Kidney epithelial cell (primary cell): Measurements from ENCODE around the gene EPYC. TPM values are rescaled to one million over a fixed set of nuclear protein-coding genes. Genes with fewer than 3 reads are reported as not detected.
"Not testable (repeated sequence)": the region's sequence is repeated elsewhere in the genome, so short reads cannot be mapped to it uniquely, and the experiment has no call there.

Experiments
- DNase-seq: peaks from one replicate; pipeline ENCODE4 v3.0.0-alpha.2; 2010; ENCODE audit warnings: low read depth
- H3K27me3 ChIP-seq: 2 replicates; pipeline ENCODE4 v1.6.0; 2011; ENCODE audit warnings: low read length; ENCODE audit not compliant: control insufficient read depth, insufficient read depth
- H3K36me3 ChIP-seq: 2 replicates; pipeline ENCODE4 v1.5.1; 2011; ENCODE audit warnings: low read length; ENCODE audit not compliant: control insufficient read depth, insufficient read depth
- H3K4me3 ChIP-seq: 2 replicates; pipeline ENCODE4 v1.5.1; 2011; ENCODE audit warnings: low read depth, mild to moderate bottlenecking, control low read depth, low read length
- total RNA-seq: library from RNA; depleted of rRNA; stranded (reverse); fragments of >200 nt; gene quantifications from 2 replicates; pipeline ENCODE4 v1.2.3, GENCODE V29; 2015
- TF ChIP-seq, protein P1 (sequence below): IDR thresholded peaks from 2 replicates; pipeline ENCODE4 v1.5.1; 2011; ENCODE audit warnings: mild to moderate bottlenecking, moderate library complexity, low read length, control low read depth, inconsistent platforms; ENCODE audit not compliant: insufficient read depth, poor library complexity, severe bottlenecking

The EPYC gene
- total RNA-seq, 1 donor from 2014 or later, result not detected

DNA sequence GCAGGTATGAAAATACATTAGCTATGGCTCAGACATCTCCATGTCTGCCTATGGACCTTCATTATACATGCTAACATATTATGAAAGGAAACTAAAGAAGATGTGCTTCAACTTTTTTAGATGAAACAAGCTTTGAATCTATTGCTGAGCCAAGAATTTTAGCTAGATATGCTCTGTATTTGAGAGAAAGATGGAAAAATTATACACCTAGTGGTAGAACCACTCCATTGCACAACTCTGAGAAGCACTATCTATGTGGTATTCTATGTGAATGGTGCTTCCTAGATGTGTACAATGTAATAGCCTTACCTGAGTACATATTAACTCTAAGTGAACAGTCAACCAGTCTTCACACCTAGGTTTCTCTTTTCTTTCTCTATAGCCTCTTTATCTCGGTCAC is 17.3 kb downstream of the EPYC start:
- no peak for DNase-seq
- H3K4me3 ChIP-seq, result no peak overlapping the region
- H3K36me3 ChIP-seq, result no peaks in the 10 kb centered on the region
- TF ChIP-seq, protein P1, sequence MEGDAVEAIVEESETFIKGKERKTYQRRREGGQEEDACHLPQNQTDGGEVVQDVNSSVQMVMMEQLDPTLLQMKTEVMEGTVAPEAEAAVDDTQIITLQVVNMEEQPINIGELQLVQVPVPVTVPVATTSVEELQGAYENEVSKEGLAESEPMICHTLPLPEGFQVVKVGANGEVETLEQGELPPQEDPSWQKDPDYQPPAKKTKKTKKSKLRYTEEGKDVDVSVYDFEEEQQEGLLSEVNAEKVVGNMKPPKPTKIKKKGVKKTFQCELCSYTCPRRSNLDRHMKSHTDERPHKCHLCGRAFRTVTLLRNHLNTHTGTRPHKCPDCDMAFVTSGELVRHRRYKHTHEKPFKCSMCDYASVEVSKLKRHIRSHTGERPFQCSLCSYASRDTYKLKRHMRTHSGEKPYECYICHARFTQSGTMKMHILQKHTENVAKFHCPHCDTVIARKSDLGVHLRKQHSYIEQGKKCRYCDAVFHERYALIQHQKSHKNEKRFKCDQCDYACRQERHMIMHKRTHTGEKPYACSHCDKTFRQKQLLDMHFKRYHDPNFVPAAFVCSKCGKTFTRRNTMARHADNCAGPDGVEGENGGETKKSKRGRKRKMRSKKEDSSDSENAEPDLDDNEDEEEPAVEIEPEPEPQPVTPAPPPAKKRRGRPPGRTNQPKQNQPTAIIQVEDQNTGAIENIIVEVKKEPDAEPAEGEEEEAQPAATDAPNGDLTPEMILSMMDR, result no peak
- no peaks in the 10 kb centered on the region for H3K27me3 ChIP-seq

DNA sequence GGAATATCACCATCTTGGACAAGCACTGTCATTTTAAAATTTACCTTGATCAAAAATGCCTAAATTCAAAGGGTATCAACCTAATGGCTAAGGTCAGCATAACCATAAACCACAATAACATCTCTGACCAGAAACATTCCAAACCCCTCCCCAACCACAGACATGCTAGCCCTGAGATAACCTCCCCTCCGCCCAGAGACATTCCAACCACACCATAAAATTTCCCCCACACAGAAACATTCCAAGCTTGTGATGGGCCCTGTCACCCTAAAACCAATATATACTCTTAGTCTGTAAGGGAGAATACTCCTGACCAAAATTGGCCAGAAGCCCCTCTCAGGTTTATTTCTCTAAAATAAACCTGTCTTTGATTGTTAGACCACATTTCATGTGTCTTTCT is 17.7 kb downstream of the EPYC start:
- DNase-seq, result no peak
- Histone ChIP-seq H3K27me3 (no peaks in the 10 kb centered on the region), H3K4me3 (no peak overlapping the region), H3K36me3 (no peaks in the 10 kb centered on the region)
- TF ChIP-seq, protein P1, result no peak

- not testable (repeated sequence) for H3K36me3 ChIP-seq, DNase-seq, H3K4me3 ChIP-seq, H3K27me3 ChIP-seq
These were observed 19.4 kb downstream of the EPYC start for GRCh38 chr12:90985331-90985730.

DNA sequence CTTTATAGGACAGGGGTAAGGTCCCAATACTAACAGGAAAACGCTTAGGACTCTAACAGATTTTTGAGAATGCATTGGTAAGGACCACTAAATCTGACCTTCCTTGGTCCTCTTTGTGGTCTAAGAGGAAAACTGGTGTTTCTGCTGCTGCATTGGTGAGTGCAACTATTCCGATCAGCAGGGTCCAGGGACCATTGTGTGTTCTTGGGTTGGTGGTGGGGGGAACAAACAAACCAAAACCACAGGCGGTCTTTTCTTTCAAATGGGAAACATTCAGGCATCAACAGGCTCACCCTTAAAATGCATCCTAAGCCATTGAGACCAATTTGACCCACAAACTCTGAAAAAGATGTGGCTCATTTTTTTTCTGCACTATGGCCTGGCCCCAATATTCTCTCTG is 20.7 kb downstream of the EPYC start:
- TF ChIP-seq, protein P1, result no peak
- no peaks in the 10 kb centered on the region for H3K36me3 ChIP-seq
- no peaks in the 10 kb centered on the region for H3K27me3 ChIP-seq
- DNase-seq, result no peak
- H3K4me3 ChIP-seq, result no peak overlapping the region

GRCh38 chr12:90982170-90982569 is 22.6 kb downstream of the EPYC start:
- no peak overlapping the region for H3K4me3 ChIP-seq
- TF ChIP-seq, protein P1, result no peak
- no peaks in the 10 kb centered on the region for H3K27me3 ChIP-seq
- DNase-seq, result no peak
- no peaks in the 10 kb centered on the region for H3K36me3 ChIP-seq

DNA sequence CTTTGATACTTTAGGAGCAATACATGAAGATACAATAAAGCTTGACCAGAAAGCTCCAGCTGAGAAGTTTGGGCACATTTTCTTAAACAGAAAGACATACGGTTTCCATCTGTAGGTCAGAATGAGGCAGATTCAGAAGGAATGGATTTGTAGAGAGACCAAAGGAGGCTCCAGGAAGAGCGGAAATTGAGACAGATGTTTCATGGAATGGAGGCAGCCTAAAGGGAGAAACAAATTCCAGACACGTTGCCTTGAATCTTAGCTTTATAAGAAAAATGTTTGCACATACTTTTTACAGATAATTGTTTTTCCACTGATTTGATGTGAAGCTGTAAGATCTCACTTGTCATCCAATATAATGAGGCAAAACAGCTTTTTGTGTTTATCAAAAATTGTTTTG is 24.8 kb downstream of the EPYC start:
- TF ChIP-seq, protein P1, result no peak
- no peak overlapping the region for H3K4me3 ChIP-seq
- no peak for DNase-seq
- H3K27me3 ChIP-seq, result no peaks in the 10 kb centered on the region
- no peaks in the 10 kb centered on the region for H3K36me3 ChIP-seq
